WTC11 (cell line): ENCODE data around the gene TNS3. TPM values are rescaled to one million over a fixed set of nuclear protein-coding genes. Genes with fewer than 3 reads are reported as not detected.
A peak's percentile ranks its signal among the peaks of the same experiment; 100 is the strongest.

Experiments used
- ATAC-seq: fragments of 200-7000 bp; cut with Tn5 transposase; 2 replicates; pipeline ENCODE4 v1.10.0; 2021; ENCODE audit warnings: mild to moderate bottlenecking, moderate library complexity
- CTCF ChIA-PET: fragments of 300-600 bp; sonication (Branson Sonifier 250); formaldehyde crosslinking; loops from one replicate; lab custom pipeline; 2021; ENCODE audit warnings: antibody characterized with exemption; lab: Charles Lee
- POLR2A ChIA-PET: fragments of 350-600 bp; sonication (Branson Sonifier 250); formaldehyde crosslinking; loops from one replicate; lab custom pipeline; 2021; ENCODE audit warnings: antibody characterized with exemption; lab: Charles Lee
- DNase-seq: peaks from one replicate; pipeline ENCODE4 v3.0.0; 2021; ENCODE audit warnings: low spot score
- H3K27ac Mint-ChIP-seq: 2 replicates; pipeline ENCODE4 v1.8.0; 2021; ENCODE audit warnings: mixed read lengths
- H3K27me3 Mint-ChIP-seq: 2 replicates; pipeline ENCODE4 v1.8.0; 2021; ENCODE audit warnings: low read depth, mild to moderate bottlenecking, moderate library complexity, mixed read lengths
- H3K36me3 Mint-ChIP-seq: 2 replicates; pipeline ENCODE4 v1.8.0; 2021; ENCODE audit warnings: mixed read lengths
- H3K4me1 Mint-ChIP-seq: 2 replicates; pipeline ENCODE4 v1.8.0; 2022; ENCODE audit warnings: mixed read lengths
- H3K4me3 Mint-ChIP-seq: 2 replicates; pipeline ENCODE4 v1.8.0; 2021; ENCODE audit warnings: mild to moderate bottlenecking, moderate library complexity, mixed read lengths
- H3K9me3 Mint-ChIP-seq: 2 replicates; pipeline ENCODE4 v1.8.0; 2021; ENCODE audit warnings: mixed read lengths
- ATF6 ChIP-seq: sonication (generic); formaldehyde crosslinking; IDR thresholded peaks from 2 replicates; pipeline ENCODE4 v1.8.1; 2023; ENCODE audit warnings: mild to moderate bottlenecking, missing genetic modification reagents
- ETV6 ChIP-seq: sonication (generic); formaldehyde crosslinking; IDR thresholded peaks from 2 replicates; pipeline ENCODE4 v1.8.1; 2022; ENCODE audit warnings: mild to moderate bottlenecking, missing genetic modification reagents
- GRHL2 ChIP-seq: fragments of 250-450 bp; sonication (Bioruptor Pico); IDR thresholded peaks from 2 replicates; pipeline ENCODE4 v1.8.0; 2022; ENCODE audit warnings: mild to moderate bottlenecking, moderate library complexity; ENCODE audit not compliant: insufficient replicate concordance, severe bottlenecking
- KAT7 ChIP-seq: sonication (generic); formaldehyde crosslinking; IDR thresholded peaks from 2 replicates; pipeline ENCODE4 v1.8.1; 2023; ENCODE audit warnings: missing genetic modification reagents, mild to moderate bottlenecking, borderline replicate concordance
- MAX ChIP-seq: sonication (generic); formaldehyde crosslinking; IDR thresholded peaks from 2 replicates; pipeline ENCODE4 v1.8.0; 2022; ENCODE audit warnings: mild to moderate bottlenecking, missing genetic modification reagents
- MXD4 ChIP-seq: fragments of 250-450 bp; sonication (Bioruptor Pico); IDR thresholded peaks from 2 replicates; pipeline ENCODE4 v1.8.0; 2021; ENCODE audit warnings: mild to moderate bottlenecking, moderate library complexity, borderline replicate concordance
- NFYB ChIP-seq: sonication (generic); formaldehyde crosslinking; conservative IDR thresholded peaks from 2 replicates; pipeline ENCODE4 v1.8.0; 2022; ENCODE audit warnings: low read depth, missing genetic modification reagents
- NR3C1 ChIP-seq: sonication (generic); formaldehyde crosslinking; conservative IDR thresholded peaks from 2 replicates; pipeline ENCODE4 v1.8.1; 2023; ENCODE audit warnings: low read depth, mild to moderate bottlenecking, missing genetic modification reagents
- STAT6 ChIP-seq: sonication (generic); formaldehyde crosslinking; conservative IDR thresholded peaks from 2 replicates; pipeline ENCODE4 v1.8.1; 2023; ENCODE audit warnings: mild to moderate bottlenecking, low read depth, missing genetic modification reagents, moderate library complexity
- USF2 ChIP-seq: sonication (generic); formaldehyde crosslinking; IDR thresholded peaks from 2 replicates; pipeline ENCODE4 v1.8.1; 2023; ENCODE audit warnings: mild to moderate bottlenecking, missing genetic modification reagents, moderate library complexity
- ZBTB21 ChIP-seq: sonication (generic); formaldehyde crosslinking; IDR thresholded peaks from 2 replicates; pipeline ENCODE4 v1.8.1; 2023; ENCODE audit warnings: mild to moderate bottlenecking, missing genetic modification reagents, borderline replicate concordance
- ZNF219 ChIP-seq: sonication (generic); formaldehyde crosslinking; IDR thresholded peaks from 2 replicates; pipeline ENCODE4 v1.8.0; 2023; ENCODE audit warnings: missing genetic modification reagents, mild to moderate bottlenecking, borderline replicate concordance
- ZNF396 ChIP-seq: fragments of 250-450 bp; sonication (Bioruptor Pico); IDR thresholded peaks from 2 replicates; pipeline ENCODE4 v1.8.0; 2021; ENCODE audit warnings: mild to moderate bottlenecking, moderate library complexity, borderline replicate concordance
- total RNA-seq: library from RNA; stranded (reverse); gene quantifications from 3 replicates; pipeline ENCODE4 v1.2.3, GENCODE V29; 2021
- TF ChIP-seq, protein P1 (sequence below): fragments of 250-450 bp; sonication (Bioruptor Pico); IDR thresholded peaks from 2 replicates; pipeline ENCODE4 v1.9.0; 2021; ENCODE audit warnings: moderate library complexity, mild to moderate bottlenecking, inconsistent platforms, borderline replicate concordance

TNS3 gene
- total RNA-seq, 1 experiment from 2014 or later, result 37.7 TPM

DNA sequence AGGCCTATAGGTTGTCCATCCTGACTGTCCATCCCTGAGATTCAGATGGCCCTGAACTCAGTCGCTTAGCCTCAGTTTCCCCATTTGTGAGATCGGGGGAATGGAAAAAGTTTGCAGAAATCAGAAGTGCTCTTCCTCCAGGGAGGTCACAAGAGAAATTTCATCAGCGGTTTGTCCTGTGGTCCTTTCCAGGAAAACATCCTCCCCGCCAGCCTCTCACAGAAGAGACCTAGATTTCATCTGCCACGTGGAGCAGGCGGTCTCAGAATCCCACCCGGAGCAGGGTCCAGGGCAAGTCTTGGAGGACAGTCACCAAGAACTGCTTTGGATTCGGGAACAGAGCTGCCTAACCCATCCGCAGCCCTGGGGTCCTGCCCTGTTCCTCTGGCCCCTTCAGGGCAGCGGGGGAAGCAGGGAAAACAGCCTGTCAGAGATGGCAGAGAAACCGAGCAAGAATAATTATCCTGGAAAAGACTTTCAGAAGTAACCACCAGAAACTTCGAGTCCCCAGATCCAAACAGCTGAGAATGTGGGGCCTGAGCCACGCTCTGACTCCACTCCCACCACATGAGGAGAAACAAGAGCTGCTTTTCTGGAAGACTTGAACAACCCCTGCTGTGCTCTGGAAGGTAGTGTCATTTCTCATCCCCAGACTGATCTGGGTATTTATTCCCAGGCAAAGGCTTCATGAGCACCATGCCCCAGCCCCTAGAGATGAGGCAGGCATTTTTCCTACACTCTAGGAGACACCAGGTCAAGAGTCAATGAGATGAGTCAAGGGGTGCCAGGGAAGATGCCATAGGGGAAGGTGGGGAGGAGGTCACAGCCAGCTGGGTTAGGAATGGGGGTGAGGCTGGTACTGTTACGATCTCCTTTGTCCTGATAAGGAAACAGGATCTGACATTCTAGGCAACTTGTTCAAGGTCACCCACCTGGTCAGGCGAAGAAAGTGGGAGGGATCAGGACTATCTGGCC, 1.1 kb upstream of the TNS3 start:
- peaks cover 50% of the 10 kb centered on the region for H3K4me1 Mint-ChIP-seq
- DNase-seq (no peak), ATAC-seq (no peak)
- H3K9me3 Mint-ChIP-seq, result peaks cover 7% of the 10 kb centered on the region
- H3K27me3 Mint-ChIP-seq, result peaks cover 40% of the 10 kb centered on the region
- no peak for TF ChIP-seq MXD4 (CRISPR knock-in tag)
- TF ChIP-seq ZNF219 (CRISPR knock-in tag), result no peak
- TF ChIP-seq, protein P1, sequence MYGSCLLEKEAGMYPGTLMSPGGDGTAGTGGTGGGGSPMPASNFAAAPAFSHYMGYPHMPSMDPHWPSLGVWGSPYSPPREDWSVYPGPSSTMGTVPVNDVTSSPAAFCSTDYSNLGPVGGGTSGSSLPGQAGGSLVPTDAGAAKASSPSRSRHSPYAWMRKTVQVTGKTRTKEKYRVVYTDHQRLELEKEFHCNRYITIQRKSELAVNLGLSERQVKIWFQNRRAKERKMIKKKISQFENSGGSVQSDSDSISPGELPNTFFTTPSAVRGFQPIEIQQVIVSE (CRISPR knock-in tag), result no peak
- no peak for TF ChIP-seq USF2 (CRISPR knock-in tag)
- no peak overlapping the region for H3K27ac Mint-ChIP-seq
- H3K36me3 Mint-ChIP-seq, result peaks cover 3% of the 10 kb centered on the region
- peak overlapping the region; percentile 71 for H3K4me3 Mint-ChIP-seq
- CTCF ChIA-PET, result interaction anchor here (0.7 to 2.9 kb wide), 4 partner anchors 9 to 317 kb away, joined by 3 to 13 read pairs (median 10); no protein-coding TSS in a partner anchor
- POLR2A ChIA-PET, result interaction anchor here (0.5 kb wide), 1 partner anchor 10 kb away, joined by 4 read pairs; no protein-coding TSS in a partner anchor

GRCh38 chr7:47581438-47581803, 490 bp downstream of the TNS3 start:
- DNase-seq (peak; percentile 44), ATAC-seq (peak; percentile 23)
- peaks cover 7% of the 10 kb centered on the region for H3K9me3 Mint-ChIP-seq
- TF ChIP-seq MAX (CRISPR knock-in tag) (peak; percentile 44; the same call in 1 of the 2 replicates), KAT7 (CRISPR knock-in tag) (no peak), STAT6 (CRISPR knock-in tag) (no peak)
- H3K36me3 Mint-ChIP-seq, result peaks cover 3% of the 10 kb centered on the region
- H3K4me1 Mint-ChIP-seq, result peaks cover 56% of the 10 kb centered on the region
- POLR2A ChIA-PET, result interaction anchor here (0.7 kb wide), 1 partner anchor 137 kb away, joined by 3 read pairs; no protein-coding TSS in a partner anchor
- peaks cover 40% of the 10 kb centered on the region for H3K27me3 Mint-ChIP-seq
- H3K4me3 Mint-ChIP-seq, result peak overlapping the region; percentile 85
- no peak overlapping the region for H3K27ac Mint-ChIP-seq
- CTCF ChIA-PET, result interaction anchor here (0.6 to 2.9 kb wide), 16 partner anchors 10 to 351 kb away, joined by 3 to 13 read pairs (median 4); no protein-coding TSS in a partner anchor

DNA sequence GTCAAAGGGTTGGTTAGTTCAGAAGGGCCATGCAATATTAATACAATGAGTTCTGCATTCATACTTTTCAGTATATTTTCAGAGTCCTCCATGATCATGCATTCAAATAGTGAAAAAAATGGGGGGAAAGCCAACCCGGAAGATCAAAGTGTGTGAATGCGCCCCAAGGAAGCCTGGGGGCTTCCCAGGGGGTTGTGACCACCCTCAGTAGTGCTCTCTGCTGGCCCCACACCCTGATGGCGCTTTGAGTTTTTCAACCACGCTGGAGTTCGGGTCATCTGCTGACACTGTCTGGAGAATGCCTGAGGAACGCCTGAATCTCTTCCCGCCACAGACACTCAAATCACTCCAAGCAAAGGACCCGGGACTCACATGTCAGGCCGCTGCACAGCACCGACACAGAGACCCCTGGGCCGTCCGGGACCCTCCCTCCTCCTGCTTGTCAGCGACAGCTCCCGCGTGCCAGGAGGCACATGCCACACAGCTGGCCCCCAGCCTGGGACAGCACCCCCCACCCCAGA, 1.0 kb downstream of the TNS3 start:
- CTCF ChIA-PET, result interaction anchor here (0.6 to 2.9 kb wide), 13 partner anchors 9 to 351 kb away, joined by 3 to 13 read pairs (median 4); no protein-coding TSS in a partner anchor
- TF ChIP-seq GRHL2 (CRISPR knock-in tag), result no peak
- TF ChIP-seq ZNF396, result no peak
- TF ChIP-seq NFYB (CRISPR knock-in tag), result no peak
- no peak for TF ChIP-seq NR3C1
- TF ChIP-seq ZBTB21 (CRISPR knock-in tag), result no peak
- no peak for TF ChIP-seq MAX (CRISPR knock-in tag)
- no peak for TF ChIP-seq ETV6 (CRISPR knock-in tag)
- no peak for TF ChIP-seq ATF6
- Mint-ChIP-seq H3K4me1 (peaks cover 62% of the 10 kb centered on the region), H3K9me3 (peaks cover 7% of the 10 kb centered on the region), H3K4me3 (peak overlapping the region; percentile 85), H3K27me3 (peaks cover 40% of the 10 kb centered on the region), H3K36me3 (peaks cover 3% of the 10 kb centered on the region), H3K27ac (peak overlapping the region; percentile 10; the same call in 1 of the 2 replicates)
- no peak for DNase-seq
- no peak; the same call in 1 of the 2 replicates for ATAC-seq
- POLR2A ChIA-PET, result no interaction called here
